Muscle of leg (tissue), 11 donors: ENCODE results near the gene KANSL1. TPM values are rescaled to one million over a fixed set of nuclear protein-coding genes. Genes with fewer than 3 reads are reported as not detected.

Source experiments
- DNase-seq: peaks from one replicate; pipeline ENCODE4 v3.0.0; 2013
- H3K27ac ChIP-seq: one replicate; pipeline ENCODE4 v1.5.1; 2013; ENCODE audit warnings: mild to moderate bottlenecking, low read length, control low read depth
- H3K27me3 ChIP-seq: one replicate; pipeline ENCODE4 v1.6.1; 2013; ENCODE audit warnings: low read length; ENCODE audit not compliant: control insufficient read depth, insufficient read depth
- H3K36me3 ChIP-seq: one replicate; pipeline ENCODE4 v1.6.1; 2013; ENCODE audit warnings: low read length; ENCODE audit not compliant: control insufficient read depth, insufficient read depth
- H3K4me1 ChIP-seq: one replicate; pipeline ENCODE4 v1.6.1; 2013; ENCODE audit warnings: low read length; ENCODE audit not compliant: control insufficient read depth, insufficient read depth
- H3K4me3 ChIP-seq: one replicate; pipeline ENCODE4 v1.5.1; 2013; ENCODE audit warnings: low read length, control low read depth
- H3K9me3 ChIP-seq: replicated peaks from 2 replicates; pipeline ENCODE4 v1.6.1; 2013; ENCODE audit warnings: low read depth, low read length; ENCODE audit not compliant: control insufficient read depth
- WGBS: methylation state at CpG from one replicate; pipeline ENCODE4 v1.1.5; 2013; ENCODE audit warnings: missing lambda C conversion rate; ENCODE audit not compliant: insufficient coverage; 5-methylcytosine and 5-hydroxymethylcytosine counted together
- polyA plus RNA-seq, 8 donors: library from polyadenylated mRNA; unstranded; fragments of 120-200 nt; gene quantifications; one replicate each; pipeline versions ENCODE4 v1.2.1 to v1.2.3, GENCODE V29; 2013; ENCODE audit warnings: inconsistent platforms in 1 of 8, low replicate concordance in 1 of 8; ENCODE audit not compliant: insufficient read length in 8 of 8, insufficient read depth in 1 of 8
- total RNA-seq: library from RNA; stranded (reverse); fragments of 120-200 nt; gene quantifications from one replicate; pipeline ENCODE4 v1.2.4, GENCODE V29; 2013

Gene KANSL1
- total and polyA plus RNA-seq, 9 donors, result 27.9 to 76.6 (median 32.2) TPM

GRCh38 chr17:46085522-46085921 lies 107.7 kb downstream of the KANSL1 start:
- H3K4me1 ChIP-seq, result no peaks in the 10 kb centered on the region
- DNase-seq, result no peak
- H3K9me3 ChIP-seq, result no peaks in the 10 kb centered on the region
- H3K27me3 ChIP-seq, result no peaks in the 10 kb centered on the region
- H3K36me3 ChIP-seq, result peaks cover 4% of the 10 kb centered on the region
- no peak overlapping the region for H3K4me3 ChIP-seq
- WGBS, result no CpG with 5 or more reads among the region's 6 CpGs
- H3K27ac ChIP-seq, result no peak overlapping the region

- WGBS, result no CpG with 5 or more reads among the region's 2 CpGs
- no peak for DNase-seq
- H3K27ac ChIP-seq, result no peak overlapping the region
These were observed 111.0 kb downstream of the KANSL1 start for GRCh38 chr17:46082257-46082656.

GRCh38 chr17:46081018-46081320 lies 112.3 kb downstream of the KANSL1 start:
- Histone ChIP-seq H3K36me3 (peaks cover 4% of the 10 kb centered on the region), H3K27me3 (no peaks in the 10 kb centered on the region), H3K4me3 (no peak overlapping the region), H3K4me1 (peaks cover 2% of the 10 kb centered on the region), H3K9me3 (no peaks in the 10 kb centered on the region), H3K27ac (no peak overlapping the region)
- no peak for DNase-seq

More at GRCh38 chr17:46082257-46082656, 111.0 kb downstream of the KANSL1 start:
- Histone ChIP-seq H3K4me3 (no peak overlapping the region), H3K27me3 (no peaks in the 10 kb centered on the region), H3K36me3 (no peaks in the 10 kb centered on the region), H3K4me1 (peaks cover 2% of the 10 kb centered on the region), H3K9me3 (no peaks in the 10 kb centered on the region)

GRCh38 chr17:46080118-46081017 lies 112.9 kb downstream of the KANSL1 start:
- Histone ChIP-seq H3K27ac (no peak overlapping the region), H3K36me3 (peaks cover 4% of the 10 kb centered on the region), H3K27me3 (no peaks in the 10 kb centered on the region), H3K9me3 (no peaks in the 10 kb centered on the region), H3K4me3 (no peak overlapping the region), H3K4me1 (peaks cover 2% of the 10 kb centered on the region)
- DNase-seq, result no peak
- WGBS, result no CpG with 5 or more reads among the region's 6 CpGs

- no peaks in the 10 kb centered on the region for H3K27me3 ChIP-seq
These were observed 114.6 kb downstream of the KANSL1 start for GRCh38 chr17:46078675-46079074.

GRCh38 chr17:46074540-46074939 lies 118.7 kb downstream of the KANSL1 start:
- Histone ChIP-seq H3K4me1 (peaks cover 3% of the 10 kb centered on the region), H3K36me3 (peaks cover 4% of the 10 kb centered on the region), H3K27me3 (no peaks in the 10 kb centered on the region), H3K4me3 (no peak overlapping the region), H3K9me3 (no peaks in the 10 kb centered on the region), H3K27ac (no peak overlapping the region)
- WGBS, result no CpG with 5 or more reads among the region's 1 CpG
- DNase-seq, result no peak

More at GRCh38 chr17:46078675-46079074, 114.6 kb downstream of the KANSL1 start:
- no CpG with 5 or more reads among the region's 4 CpGs for WGBS
- no peak for DNase-seq
- H3K27ac ChIP-seq, result no peak overlapping the region
- H3K4me3 ChIP-seq, result no peak overlapping the region
- peaks cover 4% of the 10 kb centered on the region for H3K36me3 ChIP-seq
- H3K4me1 ChIP-seq, result peaks cover 2% of the 10 kb centered on the region
- no peaks in the 10 kb centered on the region for H3K9me3 ChIP-seq

- Histone ChIP-seq H3K27ac (no peak overlapping the region), H3K9me3 (no peaks in the 10 kb centered on the region), H3K4me1 (peaks cover 2% of the 10 kb centered on the region), H3K36me3 (peaks cover 6% of the 10 kb centered on the region), H3K4me3 (no peak overlapping the region), H3K27me3 (no peaks in the 10 kb centered on the region)
- peak; percentile 54 for DNase-seq
- WGBS, result no CpG with 5 or more reads among the region's 1 CpG
These were observed 120.2 kb downstream of the KANSL1 start for GRCh38 chr17:46072998-46073397.

- H3K27ac ChIP-seq, result no peak overlapping the region
- no peak overlapping the region for H3K4me3 ChIP-seq
- H3K36me3 ChIP-seq, result peaks cover 9% of the 10 kb centered on the region
- H3K9me3 ChIP-seq, result no peaks in the 10 kb centered on the region
- DNase-seq, result no peak
- peaks cover 2% of the 10 kb centered on the region for H3K4me1 ChIP-seq
- no CpG with 5 or more reads among the region's 5 CpGs for WGBS
- H3K27me3 ChIP-seq, result no peaks in the 10 kb centered on the region
These were observed 121.4 kb downstream of the KANSL1 start for GRCh38 chr17:46071796-46072195.

GRCh38 chr17:46064460-46064859 lies 128.8 kb downstream of the KANSL1 start:
- 100% methylated on average over 1 of the region's 1 CpG for whole genome bisulfite sequencing

GRCh38 chr17:46063241-46063640 lies 130.0 kb downstream of the KANSL1 start:
- Histone ChIP-seq H3K4me3 (no peak overlapping the region), H3K4me1 (no peaks in the 10 kb centered on the region), H3K36me3 (peaks cover 45% of the 10 kb centered on the region), H3K27ac (no peak overlapping the region), H3K27me3 (no peaks in the 10 kb centered on the region), H3K9me3 (no peaks in the 10 kb centered on the region)
- peak; percentile 30 for DNase-seq
- WGBS, result 56% methylated on average over 2 of the region's 2 CpGs

More at GRCh38 chr17:46064460-46064859, 128.8 kb downstream of the KANSL1 start:
- Histone ChIP-seq H3K4me1 (no peaks in the 10 kb centered on the region), H3K4me3 (no peak overlapping the region), H3K36me3 (peaks cover 42% of the 10 kb centered on the region), H3K9me3 (no peaks in the 10 kb centered on the region), H3K27me3 (no peaks in the 10 kb centered on the region), H3K27ac (no peak overlapping the region)
- no peak for DNase-seq
